HG03175 (cell line): Measurements from ENCODE around the gene CFL2.
"Not testable (repeated sequence)": the region's sequence is repeated elsewhere in the genome, so short reads cannot be mapped to it uniquely, and the experiment has no call there.

Source experiments
- ATAC-seq: cut with Tn5 transposase; IDR thresholded peaks from one replicate; pipeline ENCODE4 v1.9.1; 2021; ENCODE audit warnings: mild to moderate bottlenecking, moderate library complexity; ENCODE audit not compliant: unreplicated experiment

Gene CFL2

DNA sequence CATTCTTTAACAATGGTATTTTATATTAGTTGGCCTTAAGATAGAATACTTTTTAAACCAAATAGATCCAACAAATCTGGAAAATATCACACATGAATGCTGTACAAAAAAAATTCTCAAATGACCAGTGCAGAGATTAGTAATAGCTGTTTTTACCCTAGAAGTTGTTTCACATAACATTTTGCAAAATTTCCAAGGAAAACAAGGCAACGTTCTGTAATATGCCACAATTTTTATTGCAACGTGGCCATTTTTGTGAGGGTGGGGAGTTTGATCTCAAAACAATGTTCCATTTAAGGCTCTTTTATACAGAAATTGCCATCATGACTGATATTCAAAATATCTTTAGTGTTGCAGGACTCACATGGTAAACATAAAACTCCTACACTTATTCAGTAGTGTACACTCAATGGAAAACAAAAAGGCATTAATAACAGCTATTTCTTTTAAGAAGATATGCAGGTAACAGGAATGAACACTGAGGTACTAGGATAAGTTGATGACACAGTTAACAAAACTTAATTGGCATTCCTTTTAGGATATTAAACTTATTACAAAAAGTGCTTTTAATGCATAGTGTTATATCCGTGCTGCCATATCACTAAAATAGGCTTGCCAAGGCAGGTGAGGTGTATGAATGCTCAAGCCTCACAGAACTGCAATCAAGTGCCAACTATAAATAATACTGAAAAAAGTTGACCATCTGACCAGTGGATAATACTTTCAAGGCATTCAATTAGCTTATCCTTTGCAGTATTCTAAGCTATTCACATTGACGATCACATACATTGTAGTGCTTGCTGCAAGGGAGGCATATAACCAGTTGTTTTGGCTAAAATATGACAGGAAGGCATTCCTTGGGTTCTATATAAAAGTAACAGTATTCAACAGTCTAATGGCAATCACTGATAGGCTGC, 2.3 kb downstream of the CFL2 start:
- no peak for ATAC-seq

DNA sequence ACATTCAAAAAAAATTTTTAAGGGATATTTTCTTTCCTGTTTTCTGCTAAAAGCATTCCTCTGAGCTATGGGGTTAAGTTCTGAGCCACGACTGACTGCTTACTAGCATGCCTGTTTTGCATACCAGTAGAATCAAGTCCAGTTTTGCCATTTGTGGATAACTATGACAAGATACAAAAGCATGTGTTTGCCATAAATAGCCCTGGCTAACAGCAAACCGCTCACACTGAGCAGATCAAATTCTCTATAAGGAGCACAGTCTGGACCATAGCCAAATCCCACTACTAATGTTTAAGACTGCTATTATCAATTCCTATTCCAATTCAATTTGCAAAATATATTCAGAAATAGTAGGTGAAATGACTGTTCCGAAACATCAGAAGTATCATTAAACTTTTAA, 3.2 kb downstream of the CFL2 start:
- ATAC-seq: no peak

DNA sequence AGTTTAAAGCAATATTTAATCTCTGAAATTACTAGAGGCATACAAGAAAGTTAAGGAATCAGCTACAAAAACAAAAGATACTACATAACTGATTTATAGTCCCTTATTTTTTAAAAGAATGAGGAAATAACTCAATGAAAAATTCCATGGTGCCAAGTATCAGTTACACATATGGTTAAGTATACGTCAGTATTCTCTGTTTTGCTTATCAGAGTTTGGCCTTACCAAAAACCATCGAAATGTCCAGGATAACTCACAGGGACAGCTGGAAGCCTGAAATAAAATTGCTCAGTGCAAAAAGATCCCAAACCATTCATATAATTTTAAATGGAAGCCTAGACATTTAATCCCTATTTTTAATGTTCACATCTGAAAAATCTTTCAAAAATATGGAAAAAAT, 3.6 kb downstream of the CFL2 start:
- no peak for ATAC-seq

DNA sequence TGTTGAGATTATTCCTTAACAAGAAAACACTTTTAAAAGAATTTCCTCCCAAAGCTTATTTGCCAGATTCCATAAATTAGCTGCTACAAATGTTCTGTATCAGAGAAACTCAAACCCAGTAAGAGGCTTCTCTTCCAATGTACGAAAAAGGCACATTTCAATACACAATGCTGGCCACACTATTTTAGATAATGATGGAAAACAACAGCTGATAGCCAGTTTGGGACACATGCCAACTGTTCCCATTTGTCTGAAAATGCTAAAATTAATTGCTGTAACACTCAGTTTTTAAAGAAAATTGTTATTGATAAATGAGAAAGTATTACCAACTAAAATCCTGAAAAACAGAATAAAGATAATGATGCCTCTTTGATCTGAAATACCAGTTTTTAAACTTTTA, 4.4 kb downstream of the CFL2 start:
- no peak for ATAC-seq

DNA sequence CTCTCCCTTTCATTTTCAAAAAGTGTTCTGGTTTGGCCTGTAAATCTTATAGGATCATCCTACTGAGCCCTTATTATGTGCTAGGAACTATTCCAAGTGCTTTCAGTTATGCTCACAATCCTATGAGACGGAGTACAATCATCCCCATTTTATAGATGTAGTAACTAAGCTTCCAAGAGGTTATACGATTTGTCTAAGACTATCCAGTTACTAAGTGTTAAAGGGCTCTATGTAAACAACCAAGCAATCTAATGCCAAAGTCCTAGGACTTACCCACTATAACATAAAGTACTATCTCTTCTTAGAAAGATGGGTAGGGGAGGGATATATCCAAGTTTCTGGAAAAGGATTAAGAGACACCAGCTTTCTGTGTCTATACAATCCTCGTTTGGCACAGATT, 6.7 kb downstream of the CFL2 start:
- no peak for ATAC-seq

- ATAC-seq: no peak
Observed at GRCh38 chr14:34701808-34702207, 12.6 kb downstream of the CFL2 start.

GRCh38 chr14:34700622-34701130, 13.7 kb downstream of the CFL2 start:
- no peak for ATAC-seq

DNA sequence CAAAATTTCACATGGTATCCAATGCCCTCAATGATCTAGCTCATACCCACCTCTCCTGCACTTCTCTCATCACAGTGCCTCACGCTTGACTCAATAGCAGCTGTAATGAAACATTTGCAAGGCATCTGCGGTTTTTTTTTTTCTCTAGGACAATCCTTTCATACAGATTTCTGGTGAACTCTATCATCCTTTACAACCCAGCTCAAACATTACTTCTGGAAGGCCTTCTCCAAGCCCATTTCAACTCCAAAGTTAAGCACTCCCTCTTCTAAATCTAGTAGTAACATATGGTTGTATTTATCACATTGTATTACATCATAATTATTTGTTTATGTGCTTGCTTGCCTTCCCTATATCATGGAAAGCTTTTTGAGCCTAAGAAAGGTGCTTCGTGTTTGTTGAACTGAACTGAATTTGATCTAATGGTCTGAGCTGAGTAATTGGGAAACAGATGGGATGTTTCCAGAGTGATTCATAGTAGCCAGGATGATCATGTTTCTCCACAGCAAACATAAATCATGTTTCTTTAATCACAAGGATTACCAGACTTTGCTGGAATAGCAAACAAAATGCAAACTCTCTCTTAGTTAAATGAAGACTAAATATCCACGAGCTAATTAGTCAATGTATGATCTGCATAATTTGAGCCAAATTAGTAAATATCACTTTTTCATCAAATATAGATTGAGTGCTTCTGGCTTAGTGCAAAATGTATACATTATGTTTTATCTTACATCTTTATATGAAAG, 14.3 kb downstream of the CFL2 start:
- no peak for ATAC-seq

- ATAC-seq: not testable (repeated sequence)
Observed at GRCh38 chr14:34694216-34694615, 20.2 kb downstream of the CFL2 start.

GRCh38 chr14:34693228-34693939, 21.0 kb downstream of the CFL2 start:
- ATAC-seq: no peak

DNA sequence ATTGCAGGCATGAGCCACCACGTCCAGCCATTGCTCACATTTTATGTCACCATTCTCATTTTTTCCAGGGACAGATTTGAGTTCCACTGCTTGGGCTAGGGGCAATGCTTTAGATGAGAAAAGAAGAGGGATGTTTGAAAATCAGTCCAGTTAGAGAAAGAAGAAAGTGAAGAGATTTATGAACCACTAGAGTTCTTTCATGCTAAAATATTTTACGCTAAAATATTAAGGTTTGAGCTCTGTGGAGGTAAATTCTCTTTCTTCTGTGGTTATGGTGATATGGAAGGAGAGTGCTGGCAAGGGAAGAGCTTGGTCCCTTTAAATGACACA, 21.5 kb downstream of the CFL2 start:
- no peak for ATAC-seq

DNA sequence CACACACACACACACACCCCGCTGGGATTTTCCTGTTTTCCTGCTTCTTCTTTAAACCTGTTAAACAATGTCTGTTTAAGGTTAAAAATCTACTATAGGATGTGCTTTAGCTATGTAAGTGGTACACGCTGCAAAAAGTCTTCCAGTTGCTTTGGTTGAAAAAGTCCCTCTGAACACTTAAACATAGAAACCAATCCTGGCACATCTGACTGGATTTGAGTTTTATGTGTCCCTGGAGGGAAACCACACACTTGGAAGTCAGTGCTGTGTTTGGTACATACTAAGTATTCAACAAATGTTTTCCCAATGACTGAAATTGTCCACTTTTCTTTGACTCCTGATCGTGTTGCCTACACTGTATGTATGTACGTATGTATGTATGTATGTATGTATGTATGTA, 22.0 kb downstream of the CFL2 start:
- ATAC-seq: no peak

DNA sequence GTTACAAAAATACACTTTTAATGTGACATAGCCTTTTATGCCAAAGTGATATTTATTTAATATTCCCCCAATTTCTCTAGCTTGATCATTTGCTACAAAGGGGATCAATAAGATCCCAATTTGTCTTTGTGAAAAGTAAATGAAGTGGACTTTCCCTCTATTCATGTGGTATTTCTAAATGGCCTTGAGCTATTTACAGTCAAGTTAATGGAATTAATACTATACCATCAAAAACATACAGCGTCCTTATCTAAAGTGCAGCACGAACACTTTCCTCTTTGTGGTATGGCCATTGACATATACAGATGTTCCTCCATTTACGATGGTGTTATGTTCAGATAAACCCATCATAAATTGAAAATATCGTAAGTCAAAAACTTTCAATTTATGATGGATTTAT, 23.2 kb downstream of the CFL2 start:
- no peak for ATAC-seq

GRCh38 chr14:34688470-34689206, 25.8 kb downstream of the CFL2 start:
- no peak for ATAC-seq

DNA sequence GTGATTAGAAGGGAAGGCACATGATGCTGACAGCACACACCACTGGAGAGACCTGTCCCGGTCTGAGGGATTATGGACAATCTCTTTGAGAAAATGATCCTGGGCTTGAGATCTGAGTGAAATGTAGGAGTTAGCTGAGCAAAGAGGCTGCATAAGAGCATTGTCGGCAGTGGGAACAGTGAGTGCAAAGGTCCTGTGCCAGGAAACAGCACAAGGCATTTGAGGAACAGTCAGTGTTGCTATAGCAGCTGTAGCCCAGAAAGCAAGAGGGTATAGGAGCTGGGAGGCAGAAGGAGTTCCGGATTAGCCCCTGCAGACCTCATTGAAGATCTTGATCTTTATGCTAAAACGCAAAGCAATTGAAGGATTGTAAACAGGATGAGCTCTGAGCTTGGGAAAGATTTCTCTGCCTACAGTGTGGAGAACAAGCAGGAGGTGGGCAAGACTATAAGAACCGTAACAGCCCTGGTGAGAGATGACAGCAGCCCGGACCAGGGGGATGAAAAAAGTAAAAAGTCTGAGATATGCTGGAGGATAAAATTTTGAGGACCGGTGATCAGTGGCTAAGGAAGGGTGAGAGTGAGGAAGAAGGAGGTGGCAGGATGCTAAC, 28.5 kb downstream of the CFL2 start:
- ATAC-seq: no peak

- ATAC-seq: no peak
Observed at GRCh38 chr14:34684578-34684977, 29.8 kb downstream of the CFL2 start.

DNA sequence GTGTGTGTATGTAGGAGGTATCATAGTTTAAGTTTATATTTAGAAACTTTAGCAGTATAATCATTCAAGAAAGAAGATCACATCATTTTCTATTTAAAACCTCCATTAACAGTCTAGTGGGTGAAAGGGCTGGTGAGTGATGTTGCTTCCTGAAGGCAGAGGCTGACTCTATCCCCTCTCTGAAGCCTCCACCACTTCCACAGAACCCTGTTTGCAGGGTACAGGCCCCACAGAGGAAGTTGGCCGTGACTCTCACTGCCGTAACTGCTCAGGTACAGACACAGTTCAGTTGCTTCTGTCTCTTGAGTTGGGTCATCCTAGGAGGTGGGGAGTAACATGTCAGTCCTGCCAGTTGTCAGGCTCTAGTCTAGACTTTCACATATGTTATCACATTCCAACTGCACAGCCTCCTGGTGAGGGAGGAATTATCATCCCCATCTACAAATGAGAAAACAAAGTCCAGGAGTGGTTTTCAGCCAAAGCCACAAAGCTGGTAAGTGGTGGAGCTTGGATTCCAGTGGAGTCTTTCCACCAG, 31.5 kb downstream of the CFL2 start:
- ATAC-seq: no peak

DNA sequence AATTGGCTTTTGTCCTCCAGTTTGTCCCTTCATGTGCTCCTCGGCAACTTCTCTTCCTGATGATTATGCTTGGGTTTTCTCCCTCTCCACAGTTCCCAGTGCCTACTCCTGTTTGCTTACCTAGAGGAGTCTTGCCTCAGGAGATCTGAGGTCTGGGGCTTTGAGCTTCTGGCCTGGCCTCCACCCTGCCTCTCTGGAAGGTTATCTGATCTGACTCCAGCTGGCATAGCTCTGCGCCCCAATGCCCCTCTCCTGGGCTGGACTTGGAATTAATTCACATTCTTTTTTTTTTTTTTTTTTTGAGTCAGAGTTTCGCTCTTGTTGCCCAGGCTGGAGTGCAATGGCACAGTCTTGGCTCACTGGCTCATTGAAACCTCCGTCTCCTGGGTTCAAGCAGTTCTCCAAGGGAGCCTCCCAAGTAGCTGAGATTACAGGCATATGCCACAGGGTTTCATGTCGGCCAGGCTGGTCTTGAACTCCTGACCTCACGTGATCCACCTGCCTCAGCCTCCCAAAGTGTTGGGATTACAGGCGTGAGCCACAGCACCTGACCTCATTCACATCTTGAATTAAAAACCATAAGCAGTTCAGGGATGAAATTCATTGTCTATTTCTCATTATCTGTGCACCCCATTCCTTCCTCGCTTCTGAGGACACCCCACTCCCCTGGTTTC, 33.5 kb downstream of the CFL2 start:
- ATAC-seq: no peak

GRCh38 chr14:34678735-34679134, 35.7 kb downstream of the CFL2 start:
- no peak for ATAC-seq

DNA sequence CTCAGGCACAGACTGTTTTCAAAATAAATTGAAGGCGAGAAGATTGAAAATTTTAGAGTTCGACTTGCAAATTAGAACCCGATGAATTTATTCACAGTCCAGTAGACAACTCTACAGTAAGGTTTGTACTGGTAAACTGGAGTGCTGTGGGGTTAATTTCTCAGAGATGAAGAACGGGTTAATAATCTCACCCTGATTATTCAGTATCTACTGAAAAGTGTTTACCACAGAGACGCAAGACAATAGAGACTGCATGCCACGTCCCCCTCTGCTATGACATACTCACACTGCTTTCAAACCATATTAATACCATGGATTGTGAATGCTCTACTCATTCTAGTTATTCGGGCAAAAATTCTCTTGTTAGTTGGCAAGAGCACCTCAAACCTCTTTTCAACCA, 36.1 kb downstream of the CFL2 start:
- ATAC-seq: no peak
